Breast epithelium (tissue), 3 donors: ENCODE data around the gene FNDC10.

Experiments
- POLR2A ChIP-seq: fragments of 450-650 bp; IDR thresholded peaks from one replicate; pipeline ENCODE4 v1.6.1; 2016; ENCODE audit warnings: antibody characterized with exemption, mild to moderate bottlenecking, moderate library complexity
- POLR2AphosphoS5 ChIP-seq, 3 donors: sonication (generic); formaldehyde crosslinking; IDR thresholded peaks; one replicate each; pipeline ENCODE4 v1.6.1; 2017; ENCODE audit warnings: antibody characterized with exemption in 3 of 3
- TF ChIP-seq, protein P1 (sequence below), 3 donors: fragments of 450-650 bp; IDR thresholded peaks; one replicate each; pipeline ENCODE4 v1.5.1; 2016 to 2017; ENCODE audit warnings: antibody characterized with exemption in 3 of 3, mild to moderate bottlenecking in 3 of 3, moderate library complexity in 3 of 3

DNA sequence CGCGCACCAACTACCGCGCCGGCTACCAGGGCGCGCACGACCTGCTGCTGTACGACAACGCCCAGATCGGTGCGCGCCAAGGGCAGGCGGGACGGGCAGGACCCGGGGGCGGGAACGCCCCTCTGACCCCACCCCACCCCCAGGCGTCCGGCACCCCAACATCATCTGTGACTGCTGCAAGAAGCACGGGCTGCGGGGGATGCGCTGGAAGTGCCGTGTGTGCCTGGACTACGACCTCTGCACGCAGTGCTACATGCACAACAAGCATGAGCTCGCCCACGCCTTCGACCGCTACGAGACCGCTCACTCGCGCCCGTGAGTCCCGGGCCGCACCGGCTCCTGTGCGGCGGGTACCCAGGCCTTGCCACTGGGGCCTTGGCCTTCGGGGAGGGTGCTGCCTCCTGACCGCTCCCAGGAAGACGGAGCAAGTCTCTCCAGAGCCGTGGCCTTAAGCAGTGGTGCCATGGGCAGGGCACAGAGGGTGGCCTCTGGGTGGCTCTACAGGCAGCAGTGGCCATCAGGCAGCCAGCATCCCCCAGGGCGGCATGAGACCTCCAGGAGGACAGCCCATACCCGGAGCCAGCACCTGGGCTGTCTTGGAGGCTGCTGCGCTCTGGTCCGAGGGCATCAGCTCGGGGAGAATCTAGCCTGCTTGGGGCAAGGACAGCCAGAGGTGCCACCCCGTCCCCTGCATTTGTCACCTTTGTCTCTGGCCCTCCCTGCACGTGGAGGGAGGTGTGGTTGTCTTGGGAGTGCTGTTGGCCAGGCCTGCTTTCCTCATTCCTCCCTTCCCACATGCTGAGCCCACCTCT, 23.9 kb upstream of the FNDC10 start:
- TF ChIP-seq, protein P1, sequence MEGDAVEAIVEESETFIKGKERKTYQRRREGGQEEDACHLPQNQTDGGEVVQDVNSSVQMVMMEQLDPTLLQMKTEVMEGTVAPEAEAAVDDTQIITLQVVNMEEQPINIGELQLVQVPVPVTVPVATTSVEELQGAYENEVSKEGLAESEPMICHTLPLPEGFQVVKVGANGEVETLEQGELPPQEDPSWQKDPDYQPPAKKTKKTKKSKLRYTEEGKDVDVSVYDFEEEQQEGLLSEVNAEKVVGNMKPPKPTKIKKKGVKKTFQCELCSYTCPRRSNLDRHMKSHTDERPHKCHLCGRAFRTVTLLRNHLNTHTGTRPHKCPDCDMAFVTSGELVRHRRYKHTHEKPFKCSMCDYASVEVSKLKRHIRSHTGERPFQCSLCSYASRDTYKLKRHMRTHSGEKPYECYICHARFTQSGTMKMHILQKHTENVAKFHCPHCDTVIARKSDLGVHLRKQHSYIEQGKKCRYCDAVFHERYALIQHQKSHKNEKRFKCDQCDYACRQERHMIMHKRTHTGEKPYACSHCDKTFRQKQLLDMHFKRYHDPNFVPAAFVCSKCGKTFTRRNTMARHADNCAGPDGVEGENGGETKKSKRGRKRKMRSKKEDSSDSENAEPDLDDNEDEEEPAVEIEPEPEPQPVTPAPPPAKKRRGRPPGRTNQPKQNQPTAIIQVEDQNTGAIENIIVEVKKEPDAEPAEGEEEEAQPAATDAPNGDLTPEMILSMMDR (IDR thresholded peaks at IDR 0.05): no peak
- TF ChIP-seq POLR2A (no peak), POLR2AphosphoS5 (IDR thresholded peaks at IDR 0.05) (no peak)
